ENCODE results near the gene UIMC1.
"Not testable (repeated sequence)": the region's sequence is repeated elsewhere in the genome, so short reads cannot be mapped to it uniquely, and the experiment has no call there.

Gene UIMC1

DNA sequence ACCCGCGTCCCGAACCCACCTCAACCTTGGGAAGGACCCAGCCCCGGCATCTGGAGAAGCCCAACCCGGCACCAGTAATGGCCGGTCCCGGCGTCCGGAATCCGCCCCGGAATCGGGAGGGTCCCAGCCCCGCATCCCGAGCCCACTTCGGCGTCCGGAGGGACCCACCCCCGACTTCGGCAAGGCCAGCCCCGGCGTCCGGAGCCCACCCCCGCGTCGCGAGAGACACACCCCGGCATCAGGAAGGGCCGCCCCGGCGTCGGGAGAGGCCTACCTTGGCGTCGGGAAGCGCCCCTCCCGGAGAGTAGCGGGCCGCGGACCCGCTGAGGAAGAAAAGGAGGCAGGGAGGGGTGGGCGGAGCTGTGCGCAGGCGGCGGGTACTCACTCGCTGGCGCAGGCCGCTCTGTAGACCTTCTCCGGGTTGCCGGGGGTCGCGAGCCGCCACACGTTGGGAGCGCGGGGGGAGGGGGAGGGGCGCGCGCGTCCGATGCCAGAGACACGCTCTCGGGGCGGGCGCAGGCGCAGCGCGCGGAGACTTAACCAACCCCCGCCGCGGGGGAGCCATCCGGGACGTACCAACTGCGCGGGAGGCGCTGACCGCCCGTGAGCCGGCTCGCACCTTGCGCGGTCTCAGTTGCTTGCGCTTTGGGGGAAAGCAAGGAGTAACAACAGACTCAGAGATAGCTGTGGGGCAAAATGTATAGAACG is at the start of gene UIMC1:
Gene UIMC1 (minus strand): TSS at position 515 of the 708 bp plus-strand sequence. CDS start 24,164 bp downstream, outside the sequence.
- peak; percentile 90 to 94 for DNase-seq

GRCh38 chr5:177049285-177049684 is 42.7 kb upstream of the UIMC1 start:
- no peak for DNase-seq

DNA sequence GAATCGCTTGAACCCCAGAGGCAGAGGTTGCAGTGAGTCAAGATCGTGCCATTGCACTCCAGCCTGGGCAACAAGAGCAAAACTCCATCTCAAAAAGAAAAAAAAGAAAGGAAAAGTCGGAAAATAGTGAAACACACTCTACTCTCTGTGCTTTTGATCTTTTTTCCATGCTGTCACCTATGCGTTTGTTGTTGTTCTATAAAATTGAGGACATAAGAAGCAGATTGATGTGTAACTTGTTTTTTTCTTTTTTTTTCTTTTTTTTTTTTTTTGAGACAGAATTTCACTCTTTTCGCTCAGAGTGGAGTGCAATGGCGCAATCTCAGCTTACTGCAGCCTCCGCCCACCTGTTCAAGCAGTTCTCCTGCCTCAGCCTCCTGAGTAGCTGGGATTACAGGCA is 42.0 kb upstream of the UIMC1 start:
- DNase-seq = not testable (repeated sequence)

GRCh38 chr5:177045631-177046030 is 39.1 kb upstream of the UIMC1 start:
- DNase-seq = no peak

GRCh38 chr5:177044641-177045040 is 38.1 kb upstream of the UIMC1 start:
- DNase-seq = no peak

DNA sequence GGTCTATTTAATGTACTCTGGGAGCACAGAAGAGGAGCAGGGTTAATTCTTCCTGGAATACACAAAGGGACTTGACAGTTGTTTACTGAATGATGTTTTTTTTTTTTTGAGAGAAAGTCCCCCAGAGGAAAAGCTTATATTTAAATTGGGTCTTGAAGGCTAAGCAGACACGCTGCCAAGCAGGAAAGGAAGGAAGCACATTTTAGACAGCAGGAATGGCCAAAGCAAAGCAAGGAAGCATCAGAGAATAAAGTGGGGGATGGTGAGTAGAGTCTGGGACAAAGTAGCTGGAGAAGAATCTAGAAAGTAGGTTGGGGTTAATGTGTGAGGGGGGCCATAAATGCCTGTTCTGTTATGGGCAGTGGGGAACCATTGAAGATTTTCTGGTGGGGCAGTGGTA is 37.4 kb upstream of the UIMC1 start:
- no peak for DNase-seq

DNA sequence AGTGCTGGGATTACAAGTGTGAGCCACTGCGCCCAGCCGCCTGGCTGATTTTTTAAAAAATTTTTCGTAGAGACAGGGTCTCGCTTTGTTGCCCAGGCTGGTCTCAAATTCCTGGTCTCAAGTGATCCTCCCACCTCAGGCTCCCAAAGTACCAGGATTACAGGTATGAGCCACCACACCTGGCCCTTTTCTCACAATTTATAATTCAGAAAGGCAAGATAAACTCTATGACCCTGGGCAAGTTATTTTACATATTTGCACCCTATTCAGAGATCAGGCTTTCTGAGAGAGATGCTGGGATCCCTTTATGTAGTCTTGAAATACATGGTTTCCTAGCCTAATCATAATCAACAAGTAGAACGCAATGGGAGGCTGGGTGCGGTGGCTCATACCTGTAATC is 36.5 kb upstream of the UIMC1 start:
- no peak for DNase-seq

GRCh38 chr5:177041936-177042335 is 35.4 kb upstream of the UIMC1 start:
- no peak for DNase-seq

DNA sequence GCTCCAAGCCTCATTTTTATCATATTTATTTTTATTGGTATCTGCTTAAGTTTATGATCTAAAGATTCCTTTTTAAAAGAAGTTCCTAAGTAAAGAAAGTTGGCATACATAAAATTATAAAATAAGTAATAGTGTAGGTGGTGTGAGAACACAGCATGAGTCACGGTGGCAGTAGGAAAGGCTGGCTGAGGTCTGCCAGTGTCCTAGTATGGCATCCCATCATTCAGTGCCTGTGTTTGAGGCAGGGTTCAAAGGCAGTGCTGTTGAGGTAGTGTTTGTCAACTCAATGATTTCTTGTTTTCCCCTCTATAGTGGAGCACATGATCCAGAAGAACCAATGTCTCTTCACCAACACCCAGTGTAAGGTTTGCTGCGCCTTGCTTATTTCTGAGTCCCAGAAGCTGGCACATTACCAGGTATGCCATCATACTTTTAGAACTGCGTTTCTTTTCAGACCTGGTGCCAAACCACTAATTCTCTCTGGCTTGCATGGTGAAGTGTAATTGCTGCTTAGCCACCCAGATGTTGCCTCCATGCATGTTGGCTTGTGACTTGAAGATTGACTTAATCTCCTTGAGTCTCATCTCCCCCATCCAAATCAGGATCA is 34.3 kb upstream of the UIMC1 start:
- no peak for DNase-seq

DNA sequence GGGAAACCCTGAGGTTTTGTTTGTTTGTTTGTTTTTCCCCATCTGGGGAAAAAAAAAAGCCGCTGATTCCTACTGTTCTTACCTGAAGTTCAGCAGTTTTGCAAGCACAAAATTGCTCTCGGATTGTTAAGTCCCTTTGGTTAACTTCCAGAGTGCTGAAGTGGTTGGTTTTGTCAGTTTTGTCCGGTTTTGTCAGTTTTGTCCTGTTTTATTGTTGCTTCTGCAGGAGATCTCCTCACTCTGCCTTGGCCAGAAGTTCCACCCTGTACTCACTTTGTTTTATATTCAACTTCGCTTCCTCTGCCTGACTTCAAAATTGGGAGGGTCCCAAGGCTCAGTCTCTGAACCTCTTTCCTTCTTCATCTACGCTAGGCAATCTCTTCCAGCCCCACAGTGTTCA is 30.3 kb upstream of the UIMC1 start:
- DNase-seq = no peak

DNA sequence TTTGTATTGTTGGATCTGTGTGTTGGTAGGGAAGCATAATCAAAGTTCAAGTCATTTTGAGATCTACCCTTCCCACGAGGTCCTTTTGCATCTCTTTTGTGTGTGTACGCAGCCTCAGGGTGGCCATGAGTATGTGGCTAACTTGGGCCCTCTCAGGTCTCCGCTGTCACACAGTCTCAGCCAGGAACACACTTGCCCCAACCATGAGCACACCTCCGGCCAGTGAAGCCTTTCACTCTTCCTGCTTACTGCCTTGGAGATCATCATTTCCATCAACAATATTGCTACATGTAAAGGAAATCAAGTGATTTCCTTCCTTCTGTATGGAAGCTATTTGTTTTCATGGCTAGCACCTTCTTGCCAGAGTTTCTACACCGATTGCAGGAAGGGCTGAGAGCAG is 29.9 kb upstream of the UIMC1 start:
- no peak for DNase-seq

GRCh38 chr5:177035976-177036375 is 29.4 kb upstream of the UIMC1 start:
- no peak for DNase-seq

GRCh38 chr5:177029498-177029897 is 22.9 kb upstream of the UIMC1 start:
- DNase-seq = no peak

- no peak for DNase-seq
Measured at GRCh38 chr5:177027665-177028064, 21.1 kb upstream of the UIMC1 start.

DNA sequence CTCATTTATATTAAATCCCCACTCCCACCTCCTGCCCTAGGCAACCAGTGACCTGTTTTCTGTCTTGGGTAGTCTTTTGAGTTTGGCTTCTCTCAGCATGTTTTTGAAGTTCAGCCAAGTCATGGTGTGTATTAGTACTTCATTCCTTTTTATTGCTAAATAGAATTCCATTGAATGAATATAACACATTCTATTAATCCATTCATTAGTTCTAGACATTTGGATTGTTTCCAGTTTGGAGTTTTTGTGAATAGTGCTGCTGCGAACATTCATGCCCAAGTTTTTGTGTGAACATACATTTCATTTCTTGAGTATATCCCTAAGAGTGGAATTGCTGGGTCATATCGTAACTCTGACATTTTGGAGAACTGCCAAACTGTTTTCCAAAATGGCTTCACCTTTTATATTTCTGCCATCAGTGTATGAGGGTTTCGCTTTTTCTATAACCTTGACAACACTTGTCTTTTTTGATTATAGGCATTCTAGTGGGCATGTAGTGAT is 18.6 kb upstream of the UIMC1 start:
- DNase-seq = no peak

DNA sequence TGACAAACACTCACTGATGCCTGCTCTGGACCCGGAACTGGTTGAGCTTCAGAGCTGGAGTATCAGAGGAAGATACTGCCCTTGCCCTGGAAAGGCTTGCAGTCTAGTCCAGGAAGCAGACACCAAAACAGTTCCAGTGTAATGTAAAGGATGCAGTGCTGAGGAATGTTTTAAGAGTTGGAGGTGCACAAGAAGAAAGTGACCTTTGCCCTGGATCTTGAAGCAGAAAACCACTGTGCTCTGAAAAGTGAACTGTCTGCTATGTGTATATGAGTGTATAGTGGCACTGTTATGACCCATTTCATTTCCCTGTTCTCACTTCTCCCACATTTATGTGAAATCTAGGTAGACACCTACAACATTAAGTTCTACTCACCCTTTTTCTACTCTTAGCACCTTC is 18.0 kb upstream of the UIMC1 start:
- no peak for DNase-seq

GRCh38 chr5:177023303-177023664 is 16.7 kb upstream of the UIMC1 start:
- DNase-seq = no peak

GRCh38 chr5:177022386-177023302 is 16.1 kb upstream of the UIMC1 start, which contains the start of gene ZNF346:
ZNF346 (plus strand) TSS chr5:177022696; CDS start chr5:177022739, 43 bp downstream.
- peak; percentile 89 to 93 for DNase-seq

GRCh38 chr5:177020033-177020432 is 13.5 kb upstream of the UIMC1 start:
- DNase-seq = no peak

- DNase-seq = no peak
Measured at GRCh38 chr5:177018341-177018740, 11.8 kb upstream of the UIMC1 start.

DNA sequence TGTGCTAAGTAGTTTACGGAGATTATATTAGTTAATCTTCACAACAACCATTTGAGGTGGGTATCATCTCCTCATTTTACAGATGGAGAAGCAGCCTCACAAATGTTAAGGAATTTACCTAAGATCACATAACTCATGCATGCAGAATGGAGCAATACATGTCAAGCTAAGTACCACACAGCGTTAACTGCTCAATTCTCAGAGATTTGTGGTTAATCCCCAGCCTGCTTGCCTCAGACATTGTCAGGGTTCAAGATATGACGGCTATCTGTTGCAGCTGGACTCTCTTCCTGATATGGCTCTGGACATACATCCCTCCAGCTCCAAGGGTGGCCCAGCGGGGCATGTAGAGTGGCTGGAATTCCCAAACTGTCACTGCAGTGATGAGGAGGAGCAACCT is 8.6 kb upstream of the UIMC1 start:
- DNase-seq = no peak

DNA sequence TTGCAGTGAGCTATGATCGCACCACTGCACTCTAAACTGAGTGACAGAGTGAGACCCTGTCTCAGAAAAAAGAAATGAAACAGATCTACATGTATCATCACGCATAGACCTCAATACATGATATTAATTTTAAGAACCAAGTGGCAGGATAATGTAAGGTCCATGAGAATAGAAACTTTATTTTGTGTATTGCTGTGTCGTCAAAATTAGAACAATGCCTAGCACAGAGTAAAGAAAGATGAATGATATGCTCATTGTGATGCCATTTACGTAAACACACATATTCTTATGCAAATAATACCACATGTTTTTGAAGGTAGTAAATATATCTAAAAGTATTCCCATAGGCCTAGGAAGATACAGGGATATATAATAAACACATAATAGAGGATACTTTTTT is 3.6 kb upstream of the UIMC1 start:
- DNase-seq = no peak

- DNase-seq = no peak
Measured at GRCh38 chr5:177008716-177009115, 2.1 kb upstream of the UIMC1 start.
